GM19351 (cell line): ENCODE data around the gene BCL2L13.
"Not testable (repeated sequence)": the region's sequence is repeated elsewhere in the genome, so short reads cannot be mapped to it uniquely, and the experiment has no call there.

ENCODE experiments used
- ATAC-seq: cut with Tn5 transposase; IDR thresholded peaks from one replicate; pipeline ENCODE4 v1.9.1; 2021; ENCODE audit warnings: mild to moderate bottlenecking, moderate library complexity; ENCODE audit not compliant: unreplicated experiment

BCL2L13 gene

GRCh38 chr22:17694193-17694592, 55.6 kb downstream of the BCL2L13 start:
- no peak for ATAC-seq

DNA sequence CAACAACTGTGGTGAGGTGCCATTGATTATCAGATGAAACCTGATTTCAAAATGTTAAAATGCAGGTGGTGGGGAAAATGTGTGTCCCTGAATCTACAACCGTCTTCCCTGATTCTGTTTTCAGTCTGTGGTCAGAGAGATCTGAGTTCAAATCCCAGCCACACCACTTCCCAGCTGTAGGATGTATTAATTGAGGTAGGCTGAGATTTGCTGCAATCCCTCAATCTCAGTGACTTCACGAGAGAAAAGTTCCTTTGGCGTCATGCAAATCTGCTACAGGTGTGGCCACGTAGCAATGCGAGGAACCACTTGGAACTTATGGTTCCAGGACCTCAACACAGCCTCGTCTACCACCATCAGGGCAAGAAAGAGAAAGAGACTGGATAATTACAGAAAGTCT, 56.2 kb downstream of the BCL2L13 start:
- ATAC-seq: no peak

DNA sequence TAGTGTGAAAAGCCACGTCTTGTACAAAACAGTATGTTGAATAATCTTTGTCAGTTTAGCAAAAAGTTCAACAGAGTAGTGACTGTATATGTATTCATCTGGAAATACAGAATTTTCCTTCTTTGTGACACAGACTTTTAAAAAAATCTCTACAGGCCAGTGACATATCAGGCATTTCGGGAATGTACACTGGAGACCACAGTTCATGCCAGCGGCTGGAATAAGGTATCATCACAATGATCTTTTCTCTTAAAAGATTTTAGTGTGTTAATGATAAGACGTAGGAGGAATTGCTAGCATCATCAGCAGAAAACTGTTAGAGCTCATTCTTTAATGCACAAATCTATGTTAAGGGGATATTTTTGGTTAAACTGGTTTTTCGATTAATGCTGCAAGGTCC, 57.4 kb downstream of the BCL2L13 start:
- no peak for ATAC-seq

GRCh38 chr22:17697196-17697595, 58.6 kb downstream of the BCL2L13 start:
- not testable (repeated sequence) for ATAC-seq

GRCh38 chr22:17698276-17698675, 59.7 kb downstream of the BCL2L13 start:
- not testable (repeated sequence) for ATAC-seq

DNA sequence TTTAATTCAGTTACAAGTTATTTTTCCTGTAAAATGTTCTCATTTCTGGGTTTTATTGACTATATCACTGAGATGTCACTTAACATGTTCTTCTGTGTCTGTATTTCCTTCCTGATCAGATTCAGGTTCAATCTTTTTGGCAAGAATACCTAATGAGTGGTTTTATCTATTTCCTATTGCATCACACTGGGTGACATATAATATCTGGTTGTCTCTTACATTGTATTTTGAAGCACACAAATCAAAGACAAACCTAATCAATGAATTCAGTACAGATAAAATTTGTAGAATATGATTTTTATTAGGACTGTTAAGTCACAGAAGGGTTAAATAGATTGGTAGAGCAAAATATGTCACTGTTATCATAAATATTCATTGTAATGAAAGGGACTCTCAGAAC, 60.4 kb downstream of the BCL2L13 start:
- no peak for ATAC-seq

- no peak for ATAC-seq
Measured at GRCh38 chr22:17699696-17700340, 61.3 kb downstream of the BCL2L13 start.

DNA sequence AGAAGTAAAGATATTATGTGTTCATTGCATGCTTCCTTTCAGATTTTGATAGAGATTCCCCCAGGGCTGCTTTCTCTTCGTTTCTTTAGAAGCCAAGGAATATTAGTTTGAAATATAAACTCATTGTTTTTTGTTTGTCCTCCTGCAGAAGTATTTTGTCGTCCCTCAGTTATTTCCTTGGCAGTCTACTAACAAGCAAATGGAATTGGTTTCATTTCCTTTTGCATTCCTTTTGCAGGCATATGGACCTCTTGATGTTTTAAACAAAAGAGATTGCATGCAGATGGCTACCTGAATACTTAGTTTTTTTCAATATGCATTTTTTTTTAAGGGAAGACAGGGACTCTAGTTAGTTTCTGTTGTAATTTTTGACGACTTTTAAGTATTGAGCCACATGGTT, 62.2 kb downstream of the BCL2L13 start:
- ATAC-seq: no peak

DNA sequence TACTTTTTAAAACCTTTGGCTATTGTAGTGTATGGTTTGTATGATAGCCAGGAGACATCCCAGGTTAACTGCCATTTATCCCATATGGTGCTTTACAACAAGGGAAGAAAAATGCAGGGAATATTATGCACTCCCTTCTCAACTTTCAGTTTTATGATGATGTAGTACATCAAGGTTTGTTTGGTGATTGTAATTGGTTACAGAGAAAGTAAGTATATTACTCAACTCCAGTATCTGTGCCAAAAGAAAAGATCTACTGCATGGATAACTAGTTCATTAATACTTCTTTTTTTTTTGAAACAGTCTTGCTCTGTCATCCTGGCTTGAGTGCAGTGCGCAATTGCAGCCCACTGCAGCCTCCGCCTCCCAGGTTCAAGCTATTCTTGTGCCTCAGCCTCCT, 65.3 kb downstream of the BCL2L13 start:
- ATAC-seq: no peak

- no peak for ATAC-seq
Measured at GRCh38 chr22:17705546-17705945, 67.0 kb downstream of the BCL2L13 start.

GRCh38 chr22:17705951-17706900, 67.7 kb downstream of the BCL2L13 start:
- peak; percentile 77 for ATAC-seq

DNA sequence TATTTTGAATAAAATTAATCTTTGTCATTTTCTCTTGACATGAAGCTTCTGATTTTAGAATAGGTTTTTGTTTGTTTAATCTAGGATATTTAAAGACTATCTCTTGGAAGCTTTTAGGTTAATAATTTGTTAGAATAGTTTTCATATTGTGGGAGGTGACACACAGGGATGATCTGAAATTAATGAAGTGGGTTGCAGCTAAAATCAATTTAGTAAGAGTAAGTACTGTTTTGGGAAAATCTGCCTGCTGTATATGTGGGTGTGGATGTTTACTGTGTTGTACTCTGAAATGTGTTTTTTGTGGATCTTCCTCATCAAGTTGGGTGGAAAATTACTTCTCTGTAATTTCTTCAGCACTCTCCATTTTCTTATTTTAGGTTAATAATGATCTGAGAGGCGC, 68.4 kb downstream of the BCL2L13 start:
- ATAC-seq: no peak

DNA sequence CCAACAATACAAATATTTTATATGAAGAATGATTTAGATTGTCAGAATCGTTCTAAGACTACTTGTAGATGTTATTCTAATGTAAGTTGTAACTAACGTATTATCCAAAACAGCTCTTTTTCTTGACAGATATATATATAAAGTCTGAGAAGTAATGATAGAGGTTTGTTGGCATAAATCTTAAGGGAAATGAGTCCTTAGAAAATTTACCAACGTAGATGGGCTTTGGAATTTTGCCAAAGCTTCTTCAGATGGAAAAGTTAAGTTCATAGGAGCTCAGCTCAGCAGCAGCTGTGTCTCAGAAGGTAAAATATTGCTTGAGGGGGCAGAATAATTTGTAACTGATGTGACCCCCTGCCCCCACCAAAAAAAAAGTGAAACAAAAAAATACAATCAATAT, 69.0 kb downstream of the BCL2L13 start:
- no peak for ATAC-seq

GRCh38 chr22:17710023-17710422, 71.5 kb downstream of the BCL2L13 start:
- no peak for ATAC-seq

DNA sequence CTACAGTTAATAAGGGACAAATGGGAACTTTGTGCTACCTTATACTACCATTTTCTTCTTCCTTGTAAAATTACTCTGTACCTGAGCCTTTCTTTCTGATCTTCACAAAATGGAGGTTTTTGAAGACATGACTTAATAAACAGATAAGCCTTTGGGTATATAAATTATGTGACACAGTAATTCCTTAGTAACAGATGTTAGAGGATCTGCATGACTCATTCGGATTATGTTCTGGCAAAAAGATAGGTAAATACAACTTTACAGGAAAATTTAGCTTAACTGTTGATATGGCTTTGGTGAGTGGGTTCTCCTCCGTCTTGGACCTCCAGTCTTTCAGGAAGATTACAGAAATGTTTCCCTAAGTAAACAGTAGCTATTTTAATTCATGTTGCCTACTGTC, 73.9 kb downstream of the BCL2L13 start:
- ATAC-seq: no peak

DNA sequence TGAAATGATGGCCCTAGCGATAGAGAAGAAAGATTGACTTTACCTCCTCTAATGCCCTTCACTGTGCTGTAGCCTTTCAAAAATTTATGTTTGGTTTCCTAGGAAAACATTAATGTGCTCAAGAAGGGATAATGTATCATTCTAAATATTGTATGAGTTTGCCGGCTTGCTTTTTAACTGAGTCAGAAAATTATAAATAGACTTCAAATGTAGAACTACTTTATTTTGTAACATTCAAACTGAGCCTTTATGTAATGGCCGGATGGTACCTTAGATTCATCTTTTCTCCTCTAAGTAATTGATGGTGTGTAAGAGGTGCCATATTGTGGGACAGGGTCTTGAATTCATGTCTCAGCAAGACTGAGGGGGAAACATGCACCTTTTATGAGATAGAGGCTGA, 78.0 kb downstream of the BCL2L13 start:
- ATAC-seq: no peak

- ATAC-seq: no peak
Measured at GRCh38 chr22:17717708-17718107, 79.2 kb downstream of the BCL2L13 start.

DNA sequence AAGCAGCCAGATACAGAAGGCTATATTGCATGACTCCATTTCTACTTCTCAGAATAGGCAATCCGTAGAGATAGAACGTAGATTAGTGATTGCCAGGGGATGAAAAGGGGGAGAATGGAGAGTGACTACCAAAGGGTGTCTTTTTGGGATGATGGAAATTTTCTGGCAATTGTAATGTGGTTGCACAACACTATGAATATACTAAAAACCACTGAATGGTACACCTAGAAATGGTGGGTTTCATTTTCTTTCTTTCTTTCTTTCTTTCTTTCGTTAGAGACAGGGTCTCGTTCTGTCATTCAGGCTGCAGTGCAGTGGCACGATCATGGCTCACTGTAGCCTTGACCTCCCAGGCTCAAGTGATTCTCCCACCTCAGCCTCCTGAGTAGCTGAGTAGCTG, 81.4 kb downstream of the BCL2L13 start:
- no peak for ATAC-seq

DNA sequence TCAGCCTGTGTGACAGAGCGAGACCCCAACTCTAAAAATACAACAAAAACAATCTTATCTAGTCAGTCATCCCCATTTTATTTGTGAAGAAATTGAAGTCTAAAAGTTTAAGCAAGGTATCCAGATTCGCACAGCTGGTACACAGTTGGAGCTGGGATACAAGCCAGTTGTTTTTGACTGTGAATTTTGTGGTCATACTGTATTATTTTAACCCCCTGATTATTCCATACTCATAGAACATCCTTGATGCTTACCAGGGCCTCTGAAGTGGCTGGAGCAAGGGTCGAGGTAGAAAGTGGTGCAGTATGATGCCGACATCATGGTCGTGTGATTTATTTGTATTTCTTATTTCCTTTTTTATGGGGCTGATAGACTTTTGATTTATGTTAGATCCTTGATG, 85.7 kb downstream of the BCL2L13 start:
- ATAC-seq: no peak

- ATAC-seq: no peak
Measured at GRCh38 chr22:17724678-17725499, 86.3 kb downstream of the BCL2L13 start.

DNA sequence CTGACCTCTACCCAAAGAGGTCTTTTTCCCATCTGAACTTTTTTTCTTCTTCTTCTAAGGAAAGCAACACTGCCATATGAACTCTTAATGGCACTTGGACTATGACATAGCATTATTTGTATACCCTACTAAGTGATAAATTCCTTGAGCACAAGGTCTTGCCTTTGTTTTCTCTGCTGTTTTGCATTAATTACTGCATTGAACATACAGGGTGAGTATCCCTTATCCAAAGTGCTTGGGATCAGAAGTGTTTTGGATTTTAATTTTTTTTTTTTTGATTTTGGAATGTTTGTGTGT, 86.9 kb downstream of the BCL2L13 start:
- ATAC-seq: no peak
